Superior temporal gyrus (tissue), 1 donor: Measurements from ENCODE around the gene SBF2.
A peak's percentile ranks its signal among the peaks of the same experiment; 100 is the strongest.

Experiments used
- DNase-seq: peaks from one replicate; pipeline ENCODE4 v3.0.0-alpha.2; 2016; ENCODE audit errors: extremely low spot score

The SBF2 gene

GRCh38 chr11:10293423-10294289 lies at the start of gene SBF2:
SBF2 (minus strand) TSS chr11:10294219; CDS start chr11:10294069, 150 bp downstream.
- peak; percentile 82 for DNase-seq

DNA sequence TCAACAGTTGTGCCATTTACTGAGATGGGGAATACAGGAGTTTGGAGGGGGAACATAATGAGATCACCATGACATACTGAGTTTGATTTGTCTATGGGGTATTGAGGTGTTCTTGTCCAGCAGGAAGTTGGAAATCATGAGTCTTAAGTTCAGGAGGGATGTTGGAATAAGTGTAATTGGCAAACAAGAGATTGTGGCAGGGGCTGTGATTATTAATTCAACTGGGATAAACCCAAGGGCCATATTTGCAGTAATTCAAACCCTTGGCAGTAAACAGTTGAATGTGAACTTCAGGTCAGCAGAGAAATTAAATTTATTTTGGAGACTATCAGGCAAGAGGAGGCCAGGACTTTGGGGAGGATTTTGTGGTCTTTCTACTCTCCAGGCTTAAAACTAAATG lies 44.3 kb upstream of the SBF2 start:
- no peak for DNase-seq

DNA sequence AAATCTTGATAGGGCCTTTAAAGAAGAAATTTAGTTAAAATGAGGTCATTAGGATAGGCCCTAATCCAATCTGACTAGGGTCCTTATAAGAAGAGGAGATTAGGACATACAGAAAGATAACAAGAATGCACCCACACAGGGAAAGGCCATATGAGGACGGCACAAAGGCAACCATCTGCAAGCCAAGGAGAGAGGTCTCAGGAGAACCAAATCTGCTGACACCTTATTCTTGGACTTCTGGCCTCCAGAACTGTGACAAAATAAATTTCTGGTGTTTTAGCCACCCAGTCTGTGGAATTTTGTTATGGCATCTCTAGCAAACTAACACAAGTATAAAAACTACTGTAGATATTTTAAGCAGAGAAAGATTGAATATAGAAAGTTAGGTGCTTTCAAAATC lies 39.5 kb upstream of the SBF2 start:
- no peak for DNase-seq

DNA sequence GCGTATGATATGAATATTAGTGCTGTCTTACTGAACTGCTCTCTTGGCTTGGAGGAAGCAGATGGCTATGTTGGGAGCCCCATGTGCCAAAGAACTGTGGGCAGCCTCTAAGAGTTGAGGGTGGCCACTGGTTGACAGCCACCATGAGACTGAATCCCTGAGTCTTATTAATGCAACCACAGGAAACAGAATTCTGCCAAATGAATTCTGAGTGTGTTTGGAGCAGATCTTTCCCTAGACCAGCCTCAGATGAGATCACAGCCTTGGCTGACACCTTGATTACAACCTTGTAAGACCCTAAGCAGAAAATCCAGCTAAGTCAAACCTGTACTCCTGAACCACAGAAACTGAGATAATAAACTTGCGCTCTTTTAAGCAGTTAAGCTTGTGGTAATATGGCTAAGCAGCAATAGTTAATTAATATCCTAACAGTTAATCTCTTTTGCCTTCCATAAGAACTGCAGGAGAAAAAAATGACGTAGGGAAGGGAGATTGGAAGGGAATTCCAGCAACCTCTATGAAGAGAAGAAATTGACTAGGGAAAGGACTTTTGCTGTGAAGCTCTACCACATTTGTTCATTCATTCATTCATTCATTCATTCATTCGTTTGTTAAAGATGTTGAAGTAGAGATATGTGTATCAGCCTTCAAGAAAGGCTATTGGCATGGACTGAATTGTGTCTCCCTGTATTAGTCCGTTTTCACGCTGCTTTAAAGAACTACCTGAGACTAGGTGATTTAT lies 37.7 kb upstream of the SBF2 start:
- DNase-seq = no peak

- DNase-seq = no peak
Measured at GRCh38 chr11:10329935-10330334, 35.9 kb upstream of the SBF2 start.

DNA sequence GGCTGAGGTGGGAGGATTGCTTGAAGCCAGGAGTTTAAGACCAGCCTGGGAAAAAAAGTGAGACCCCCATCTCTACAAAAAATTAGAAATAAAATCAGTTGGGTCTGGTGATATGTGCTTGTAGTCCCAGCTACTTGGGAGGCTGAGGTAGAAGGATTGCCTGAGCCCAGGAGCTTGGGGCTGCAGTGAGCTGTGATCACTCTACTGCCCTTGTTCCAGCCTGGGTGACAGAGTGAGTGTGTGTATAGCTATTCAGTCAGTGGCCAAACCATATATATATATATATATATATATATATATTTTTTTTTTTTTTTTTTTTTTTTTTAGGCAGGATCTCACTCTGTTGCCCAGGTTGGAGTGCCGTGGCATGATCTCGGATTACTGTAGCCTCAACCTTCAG lies 35.3 kb upstream of the SBF2 start:
- DNase-seq = no peak

DNA sequence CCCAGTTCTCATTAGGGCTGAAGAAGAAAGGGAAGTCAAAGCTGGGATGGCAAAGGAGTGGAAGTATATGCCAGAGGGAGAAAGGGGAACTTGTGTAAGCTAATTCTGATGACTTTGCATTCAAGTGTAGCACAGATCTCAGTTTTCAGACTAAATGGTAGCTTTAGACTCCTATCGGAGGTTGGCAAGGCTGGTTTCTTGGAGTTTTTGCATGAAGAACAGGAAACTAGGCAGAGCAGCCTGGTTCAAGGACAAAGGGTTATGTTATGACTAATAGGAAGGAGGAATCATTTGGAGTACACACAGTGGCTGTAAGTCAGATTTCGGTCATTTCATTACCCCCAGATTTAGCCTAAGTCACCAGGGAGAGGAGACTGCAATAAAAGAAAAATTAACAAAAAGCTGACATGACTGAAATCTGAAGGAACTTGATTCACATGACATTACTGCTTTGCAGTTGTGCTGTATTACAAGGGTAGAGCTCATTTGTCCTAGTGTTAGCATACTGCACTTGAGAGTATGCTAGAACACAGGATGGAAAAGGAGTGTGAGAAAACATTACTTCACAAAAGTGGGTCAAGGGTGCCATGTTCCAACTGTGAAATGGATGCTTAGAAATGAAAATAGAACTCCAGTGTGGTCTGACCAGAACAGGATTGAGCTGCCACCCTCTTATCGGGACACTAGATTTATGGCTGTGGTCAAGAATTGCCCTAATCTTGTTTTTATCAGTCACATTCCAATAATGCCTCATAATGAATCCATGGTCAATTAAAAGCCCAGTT lies 34.5 kb upstream of the SBF2 start:
- DNase-seq = peak; percentile 12

DNA sequence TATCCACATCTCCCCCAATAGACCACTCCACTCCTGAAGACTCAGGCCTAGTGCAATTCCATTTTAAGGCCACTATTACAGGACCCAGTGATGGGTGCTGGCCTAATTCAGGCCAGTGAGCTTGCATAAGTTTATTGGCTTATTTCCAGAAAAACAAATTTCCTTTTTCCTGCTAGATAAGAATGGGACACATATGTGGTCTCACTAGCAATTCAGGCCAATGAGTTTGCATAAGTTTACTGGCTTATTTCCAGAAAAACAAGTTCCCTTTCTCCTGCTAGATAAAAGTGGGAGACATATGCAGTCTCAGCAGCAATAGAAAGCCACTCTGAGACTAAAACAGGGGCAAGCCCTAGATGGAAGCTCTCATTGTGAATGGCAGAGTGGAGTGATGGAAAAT lies 33.2 kb upstream of the SBF2 start:
- no peak for DNase-seq

DNA sequence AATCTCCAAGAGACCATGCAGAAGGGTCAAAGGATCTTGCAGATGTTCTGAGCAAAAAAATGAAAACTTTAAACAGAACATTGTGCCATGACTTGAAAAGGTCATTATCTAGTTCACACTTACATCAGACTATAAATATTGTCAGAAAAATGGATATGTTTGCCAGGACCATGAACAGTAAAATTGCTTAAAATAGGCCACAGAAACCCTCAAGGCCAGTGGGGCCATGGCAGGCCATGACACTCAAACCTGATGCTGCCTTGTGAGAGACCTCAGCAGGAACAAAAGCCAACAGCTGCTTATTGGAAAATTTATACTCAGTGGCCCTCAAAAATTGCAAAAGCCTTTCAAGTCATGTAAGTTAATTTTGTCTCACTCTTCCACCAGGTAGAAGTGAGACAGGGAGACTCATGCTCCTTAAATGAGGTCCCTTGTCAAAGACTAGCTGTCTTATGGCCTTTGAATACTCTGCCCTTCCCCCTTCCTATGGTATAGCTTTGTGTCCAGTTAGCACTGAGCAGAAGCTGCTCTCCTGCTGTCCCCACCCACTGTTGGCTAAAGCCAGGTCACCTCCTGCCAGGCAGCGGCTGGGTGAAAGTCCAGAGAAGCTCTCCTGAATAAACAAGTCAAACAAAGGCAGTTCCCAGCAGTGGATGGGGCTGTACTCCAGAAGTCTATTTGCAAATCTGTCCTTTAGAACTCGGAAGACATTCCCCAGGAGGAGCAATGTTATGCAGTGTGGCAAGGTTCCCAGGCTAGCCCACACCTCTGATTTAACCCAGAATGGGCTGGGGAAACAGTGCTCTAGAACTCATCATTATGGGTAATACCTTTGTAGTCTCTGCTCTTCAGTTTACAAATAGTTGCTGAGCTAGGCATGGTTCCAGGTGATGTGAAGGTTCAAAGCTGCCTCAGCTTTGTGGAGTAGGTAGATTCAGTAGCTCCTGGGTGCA lies 32.3 kb upstream of the SBF2 start:
- DNase-seq = no peak

DNA sequence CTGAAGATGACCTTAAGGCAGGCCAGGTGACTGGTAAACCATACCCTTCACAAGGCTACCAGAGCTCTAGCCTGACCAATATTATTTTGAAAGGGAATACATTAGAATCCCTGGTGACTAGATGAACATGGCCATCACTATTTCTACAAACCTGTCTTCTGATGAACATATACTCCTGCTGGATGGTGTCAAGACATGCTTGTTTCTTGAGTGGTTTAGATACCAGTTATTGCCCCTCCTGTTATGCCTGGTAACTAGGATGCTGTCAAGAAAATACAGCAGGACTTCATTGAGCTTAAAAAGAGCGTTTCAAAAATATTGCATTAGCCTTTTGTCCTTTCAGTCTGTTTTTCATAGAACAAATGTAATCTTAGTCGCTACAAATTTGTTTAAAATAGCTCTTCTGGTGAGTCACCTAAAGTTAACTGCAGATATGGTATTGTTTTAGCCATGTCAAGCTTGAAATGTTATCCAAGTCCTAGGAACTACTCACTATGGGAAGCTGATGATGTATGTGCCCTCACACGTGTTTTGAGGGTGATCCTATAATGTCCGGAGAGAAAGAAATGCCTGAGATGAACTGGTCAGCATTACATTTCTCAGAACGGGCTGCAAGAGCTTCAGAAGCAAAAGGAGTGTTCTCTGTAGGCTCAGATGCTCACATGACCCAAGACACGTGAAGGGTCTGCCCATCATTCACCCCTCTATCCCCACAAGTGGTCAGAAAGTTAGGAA lies 31.4 kb upstream of the SBF2 start:
- no peak for DNase-seq

DNA sequence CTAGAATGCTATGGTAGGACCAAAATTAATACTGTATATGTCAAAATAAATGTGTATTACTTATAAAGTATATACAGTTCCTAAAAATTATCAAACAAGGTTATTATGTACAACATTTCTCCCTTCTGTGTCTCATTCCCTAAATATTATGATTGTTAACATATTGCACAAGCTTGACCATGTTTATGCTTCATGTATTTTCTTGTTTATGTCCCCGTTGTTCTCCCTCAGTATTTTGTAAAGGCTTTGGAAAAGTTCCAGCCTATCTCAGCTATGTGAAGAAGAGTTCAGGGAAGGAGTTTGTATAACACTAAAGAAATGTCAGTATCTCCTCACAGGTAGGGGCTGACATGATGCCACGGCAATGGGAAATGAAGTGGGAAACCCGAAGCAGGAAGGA lies 30.5 kb upstream of the SBF2 start:
- no peak for DNase-seq

- DNase-seq = no peak
Measured at GRCh38 chr11:10323793-10324170, 29.8 kb upstream of the SBF2 start.

DNA sequence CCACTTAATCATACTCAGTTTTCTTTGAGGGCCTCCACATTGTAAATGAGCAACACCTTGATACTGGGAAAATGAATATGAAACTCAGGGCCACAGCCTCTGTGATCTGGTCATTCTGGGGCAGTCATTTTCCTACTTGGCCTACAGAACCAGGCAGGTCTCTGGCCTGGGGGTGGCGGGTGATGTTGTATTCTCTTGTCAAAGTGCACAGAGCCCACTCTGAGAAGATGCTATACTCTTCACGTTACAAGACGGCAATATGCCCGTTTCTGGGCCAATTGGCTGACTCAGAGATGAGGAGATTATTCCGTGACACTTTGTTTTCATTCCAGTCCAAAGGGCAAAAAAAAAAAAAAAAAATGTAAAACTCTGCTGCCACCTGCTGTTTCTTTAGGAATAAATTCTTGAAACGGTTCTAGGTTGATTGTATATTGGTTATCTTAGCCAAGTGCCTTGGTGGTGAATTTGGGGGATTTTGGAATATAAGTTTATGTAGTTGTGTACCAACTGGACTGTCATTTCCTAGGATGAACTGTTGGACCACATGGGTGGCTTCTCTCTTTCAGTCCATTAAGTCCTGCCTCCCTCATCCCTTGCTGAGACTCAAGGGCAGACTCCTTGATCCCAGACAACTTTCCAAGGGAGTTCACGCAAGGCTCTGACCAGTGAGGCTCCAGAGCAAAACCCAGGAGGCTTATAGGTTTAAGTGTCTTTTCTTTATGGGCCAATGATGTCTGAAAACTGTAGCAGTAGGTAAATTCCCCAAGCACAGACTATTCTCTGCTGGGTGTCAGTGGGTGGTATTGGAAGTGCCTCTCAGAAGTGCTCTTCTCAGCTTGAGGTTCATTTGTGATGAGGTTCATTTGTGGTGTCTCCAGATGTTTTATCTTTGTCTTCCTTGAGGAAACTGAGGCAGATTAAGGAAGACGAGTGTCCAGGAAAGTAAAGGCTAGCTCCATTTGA lies 29.1 kb upstream of the SBF2 start:
- peak; percentile 86 for DNase-seq

- DNase-seq = no peak
Measured at GRCh38 chr11:10322401-10322800, 28.4 kb upstream of the SBF2 start.

- DNase-seq = no peak
Measured at GRCh38 chr11:10320736-10321465, 26.9 kb upstream of the SBF2 start.

DNA sequence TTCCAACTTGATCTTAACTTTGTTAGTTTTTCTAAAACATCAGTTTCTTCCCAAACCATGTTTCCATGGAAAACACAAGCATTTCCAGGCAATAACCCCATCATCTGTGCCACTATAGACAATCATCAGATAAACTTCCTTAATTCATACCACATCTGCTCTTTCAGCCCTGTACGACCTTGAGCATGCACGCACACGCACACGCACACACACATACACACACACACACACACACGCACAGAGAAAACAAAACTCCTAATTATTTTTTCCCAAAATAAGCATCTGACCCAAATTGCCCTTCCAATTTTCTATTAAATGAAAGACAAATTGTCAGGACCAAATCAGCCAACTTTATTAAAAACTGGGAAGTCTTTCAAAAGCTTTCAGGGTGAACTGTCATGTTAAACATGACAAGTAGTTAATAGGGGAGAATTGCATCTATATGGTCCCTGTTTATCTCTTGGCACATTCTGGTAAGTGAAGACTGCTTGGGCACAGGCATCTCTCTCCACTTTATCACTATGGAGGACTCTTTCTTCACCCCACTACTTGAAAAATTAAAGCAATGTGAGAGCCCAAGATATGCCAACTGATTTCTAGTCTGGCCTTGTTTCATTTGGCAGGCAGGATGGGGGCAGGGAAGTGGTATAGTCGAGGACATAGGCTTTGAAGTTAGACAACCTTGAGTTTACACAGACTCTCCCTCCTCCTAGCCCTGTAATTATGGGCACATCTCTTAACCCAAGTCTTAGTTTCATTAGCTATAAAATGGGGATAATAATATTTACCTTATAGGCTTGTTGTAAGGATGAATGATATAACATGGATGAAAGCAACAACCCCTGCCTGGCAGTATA lies 25.9 kb upstream of the SBF2 start:
- no peak for DNase-seq

DNA sequence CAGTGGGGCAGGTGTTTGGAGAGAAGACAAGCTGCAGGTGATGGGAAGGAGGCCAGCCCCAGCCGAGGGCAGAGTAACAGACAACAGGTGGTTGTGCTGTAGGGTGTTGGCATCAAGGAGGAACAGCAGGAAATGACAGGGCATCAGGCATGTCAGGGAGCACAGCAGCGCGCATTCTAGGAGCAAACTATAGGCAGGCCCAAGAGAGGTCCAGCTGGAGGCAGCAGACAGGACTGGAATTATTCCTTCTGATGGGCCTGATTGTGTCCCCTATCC lies 24.4 kb upstream of the SBF2 start:
- DNase-seq = no peak
